Astrocyte (in vitro differentiated cells and primary cell): ENCODE results near the gene C14orf119.

ENCODE experiments used
- EZH2 ChIP-seq: IDR thresholded peaks from 2 replicates; pipeline ENCODE4 v1.6.1; 2012; ENCODE audit warnings: mild to moderate bottlenecking, low read length, inconsistent platforms; ENCODE audit not compliant: insufficient read depth
- TF ChIP-seq, protein P1 (sequence below): IDR thresholded peaks from 2 replicates; pipeline ENCODE4 v1.5.1; 2011; ENCODE audit warnings: low read depth, mild to moderate bottlenecking, inconsistent platforms, low read length, moderate library complexity; ENCODE audit not compliant: insufficient read depth

GRCh38 chr14:23102801-23103200 lies 7.5 kb downstream of the C14orf119 start:
- TF ChIP-seq, protein P1, sequence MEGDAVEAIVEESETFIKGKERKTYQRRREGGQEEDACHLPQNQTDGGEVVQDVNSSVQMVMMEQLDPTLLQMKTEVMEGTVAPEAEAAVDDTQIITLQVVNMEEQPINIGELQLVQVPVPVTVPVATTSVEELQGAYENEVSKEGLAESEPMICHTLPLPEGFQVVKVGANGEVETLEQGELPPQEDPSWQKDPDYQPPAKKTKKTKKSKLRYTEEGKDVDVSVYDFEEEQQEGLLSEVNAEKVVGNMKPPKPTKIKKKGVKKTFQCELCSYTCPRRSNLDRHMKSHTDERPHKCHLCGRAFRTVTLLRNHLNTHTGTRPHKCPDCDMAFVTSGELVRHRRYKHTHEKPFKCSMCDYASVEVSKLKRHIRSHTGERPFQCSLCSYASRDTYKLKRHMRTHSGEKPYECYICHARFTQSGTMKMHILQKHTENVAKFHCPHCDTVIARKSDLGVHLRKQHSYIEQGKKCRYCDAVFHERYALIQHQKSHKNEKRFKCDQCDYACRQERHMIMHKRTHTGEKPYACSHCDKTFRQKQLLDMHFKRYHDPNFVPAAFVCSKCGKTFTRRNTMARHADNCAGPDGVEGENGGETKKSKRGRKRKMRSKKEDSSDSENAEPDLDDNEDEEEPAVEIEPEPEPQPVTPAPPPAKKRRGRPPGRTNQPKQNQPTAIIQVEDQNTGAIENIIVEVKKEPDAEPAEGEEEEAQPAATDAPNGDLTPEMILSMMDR, result no peak
- TF ChIP-seq EZH2, result no peak
